B cell (primary cell): ENCODE results near the gene PIK3R1.

Source experiments
- CTCF ChIP-seq: fragments of 200-600 bp; IDR thresholded peaks from one replicate; pipeline ENCODE4 v1.8.0; 2022; ENCODE audit warnings: antibody characterized with exemption, mild to moderate bottlenecking
- EZH2 ChIP-seq: IDR thresholded peaks from 2 replicates; pipeline ENCODE4 v1.6.1; 2012; ENCODE audit warnings: borderline replicate concordance, low read depth, mild to moderate bottlenecking, moderate library complexity, low read length; ENCODE audit not compliant: insufficient read depth, poor library complexity, severe bottlenecking

GRCh38 chr5:68196876-68197275, 18.7 kb upstream of the PIK3R1 start:
- no peak for TF ChIP-seq CTCF
- TF ChIP-seq EZH2, result no peak
